T-helper 1 cell (primary cell): ENCODE data around the gene NCL.
"Not testable (repeated sequence)": the region's sequence is repeated elsewhere in the genome, so short reads cannot be mapped to it uniquely, and the experiment has no call there.

Experiments
- DNase-seq, 5 donors: peaks; one replicate each; pipeline ENCODE4 v3.0.0-alpha.2; 2012 to 2020

NCL gene

DNA sequence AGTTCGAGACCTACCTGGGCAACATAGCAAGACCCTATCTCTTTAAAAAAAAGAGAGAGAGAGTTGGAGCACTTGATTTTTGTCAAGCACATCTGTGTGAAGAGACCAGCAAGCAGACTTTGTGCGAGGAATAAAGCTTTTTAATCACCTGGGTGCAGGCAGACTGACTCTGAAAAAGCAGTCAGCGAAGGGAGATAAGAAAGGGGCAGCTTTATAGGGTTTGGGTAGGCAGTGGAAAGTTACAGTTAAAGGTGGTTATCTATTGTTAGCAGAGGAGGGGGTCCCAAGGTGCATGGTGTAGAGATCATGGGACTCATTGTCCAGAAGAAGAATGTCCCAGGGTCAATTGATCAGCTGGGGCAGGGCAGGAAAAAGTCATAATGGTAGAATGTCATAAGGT, 34.4 kb downstream of the NCL start:
- DNase-seq, result no peak

DNA sequence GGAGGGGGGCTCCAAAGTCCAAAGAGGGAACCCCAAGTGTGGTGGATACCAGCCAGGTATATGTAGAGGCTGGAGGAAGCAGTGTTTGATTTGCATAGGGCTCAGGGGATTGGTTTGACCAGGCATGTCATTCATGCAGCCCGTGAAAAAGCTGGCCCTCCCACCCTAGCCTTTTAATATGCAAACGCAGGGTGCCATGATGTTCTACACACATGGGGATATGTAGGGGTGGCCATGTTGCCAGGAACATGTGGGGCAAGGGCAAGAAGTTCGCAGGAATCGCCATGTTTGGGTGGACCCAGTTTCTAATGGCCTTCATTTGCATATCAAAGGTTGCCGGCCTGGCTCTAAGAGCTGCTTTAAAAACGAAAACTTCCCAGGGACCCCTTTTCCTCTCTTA, 35.1 kb downstream of the NCL start:
- DNase-seq, result no peak

GRCh38 chr2:231427116-231427515, 37.2 kb downstream of the NCL start:
- DNase-seq, result no peak

DNA sequence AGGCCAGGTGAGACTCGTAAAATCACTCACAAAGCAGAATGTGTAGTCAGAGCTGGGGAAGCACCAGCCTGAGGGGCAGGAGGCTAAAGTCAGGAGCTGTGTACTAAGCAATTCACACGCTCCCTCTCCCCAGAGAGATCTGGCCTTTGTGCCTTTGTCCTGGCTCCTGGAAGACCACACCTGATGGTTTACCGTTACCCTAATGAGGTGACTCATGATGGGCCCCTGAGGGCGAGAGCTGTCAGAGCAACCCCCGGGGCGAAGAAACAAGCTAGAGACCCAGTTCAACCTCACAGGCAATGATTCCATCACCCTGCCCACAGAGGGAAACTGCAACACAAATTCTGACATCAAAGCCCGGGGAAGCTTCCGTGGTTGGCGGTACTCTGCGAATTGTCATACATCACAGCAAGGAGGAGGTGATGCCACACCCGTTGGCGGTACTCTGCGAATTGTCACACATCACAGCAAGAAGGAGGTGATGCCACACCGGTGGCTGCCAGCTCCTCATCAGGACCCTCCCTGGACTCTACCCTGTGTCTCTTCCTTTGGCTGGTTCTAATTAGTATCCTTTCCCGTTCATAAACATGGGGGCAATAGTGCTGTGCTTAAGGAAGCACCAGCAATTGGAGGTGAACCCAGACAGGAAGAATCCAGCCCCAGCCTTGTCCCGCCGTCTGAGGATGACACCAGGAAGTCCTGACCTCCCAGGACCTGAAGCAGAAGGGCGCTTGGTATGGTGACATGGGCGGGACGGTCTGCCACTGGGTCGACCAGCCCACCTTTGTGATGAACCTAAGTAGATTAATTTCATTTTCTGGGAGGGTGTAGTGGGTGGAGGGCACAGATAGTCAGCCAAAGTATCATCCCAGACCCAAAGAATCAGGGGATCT, 38.2 kb downstream of the NCL start:
- peak in 4 of 5 donors; percentile 26 to 66 (median 49) for DNase-seq

DNA sequence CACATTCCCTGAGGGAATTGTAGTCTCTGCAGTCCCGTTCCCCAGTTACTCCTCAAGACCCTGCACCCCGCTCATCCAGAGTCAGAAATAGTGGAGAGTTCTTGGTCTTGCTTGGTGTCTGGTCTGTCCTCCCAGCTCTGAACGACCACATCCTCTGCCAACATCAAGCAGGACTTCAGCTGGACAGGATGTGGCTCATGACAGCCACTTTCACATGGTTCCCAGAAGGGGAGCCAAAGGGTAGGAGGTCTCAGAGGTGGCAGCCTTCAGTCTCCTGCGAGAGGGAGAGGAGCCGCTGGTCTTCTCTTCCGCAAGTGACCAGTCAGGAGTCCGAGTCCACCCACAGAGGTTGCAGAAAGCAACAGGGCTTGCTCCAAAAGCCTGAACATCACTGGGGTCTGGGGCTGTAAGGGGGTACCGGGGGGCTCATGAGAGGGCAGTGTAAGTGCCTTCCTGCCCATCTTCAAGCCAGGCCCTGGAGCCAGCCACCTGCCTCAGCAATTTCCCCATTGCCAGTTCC, 38.9 kb downstream of the NCL start:
- DNase-seq, result no peak

DNA sequence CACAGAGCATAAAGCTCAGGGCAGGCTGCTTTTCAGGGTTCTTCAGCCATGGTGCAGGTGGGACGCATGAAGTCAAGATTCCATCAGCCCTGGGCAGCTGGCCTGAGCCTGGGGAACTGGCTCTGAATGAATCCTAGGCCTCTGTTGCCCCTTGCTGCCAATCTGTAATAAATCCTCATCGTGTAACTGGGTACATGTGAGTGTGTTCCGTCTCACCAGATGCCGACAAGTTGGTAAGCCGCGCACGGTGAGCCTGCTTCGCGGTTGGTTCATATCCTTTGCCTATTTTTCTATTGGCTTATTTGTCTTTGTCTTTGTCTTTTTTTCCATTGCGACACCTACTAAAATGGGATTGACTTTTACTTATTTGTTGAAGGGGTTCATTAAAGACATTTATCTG, 41.1 kb downstream of the NCL start:
- no peak for DNase-seq

GRCh38 chr2:231422056-231422455, 42.2 kb downstream of the NCL start:
- no peak for DNase-seq

DNA sequence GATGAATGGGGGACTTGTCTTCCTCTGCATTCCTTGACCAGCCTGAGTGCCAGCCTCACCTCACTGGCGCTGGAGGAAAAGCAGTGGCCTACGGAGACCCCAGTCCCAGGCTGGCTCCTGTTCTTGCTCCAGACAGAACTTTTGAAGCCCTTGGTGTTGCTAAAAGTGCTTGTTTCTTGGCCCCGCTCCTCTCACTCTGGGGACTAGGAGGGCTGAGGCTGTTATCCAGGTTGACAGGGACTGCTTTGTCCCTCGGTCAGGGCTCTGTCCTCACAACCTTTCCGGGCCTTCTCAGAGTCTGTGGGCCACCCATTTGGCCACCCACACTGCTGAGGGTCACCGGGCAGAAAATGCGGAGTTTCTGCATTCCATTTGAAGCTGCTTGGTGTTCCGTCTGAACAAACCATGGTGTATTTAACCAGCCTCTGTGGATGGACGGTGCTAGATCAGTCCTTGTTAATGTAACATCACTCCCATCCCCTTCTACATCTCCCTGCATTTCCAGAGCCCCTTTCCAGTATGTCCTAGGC, 43.2 kb downstream of the NCL start:
- no peak for DNase-seq

- DNase-seq, result no peak
These were observed 45.3 kb downstream of the NCL start for GRCh38 chr2:231418820-231419640.

DNA sequence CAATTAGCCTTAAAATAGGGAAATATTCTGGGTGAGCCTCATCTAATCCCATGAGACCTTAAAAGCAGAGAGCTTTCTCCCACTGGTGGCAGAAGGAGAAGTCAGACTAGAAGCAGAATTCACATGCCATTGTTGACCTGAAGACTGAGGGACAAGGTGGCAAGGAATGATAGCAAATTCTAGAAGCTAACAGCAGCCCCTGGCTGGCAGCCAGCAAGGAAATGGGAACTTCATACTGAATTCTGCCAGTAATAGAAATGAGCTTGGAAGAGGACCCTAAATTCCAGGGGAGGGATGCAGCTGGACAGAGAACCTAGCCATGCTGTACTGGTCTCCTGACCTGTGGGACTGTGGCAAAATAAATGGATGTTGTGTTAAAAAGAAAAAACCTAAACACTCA, 49.3 kb downstream of the NCL start:
- no peak for DNase-seq

GRCh38 chr2:231413921-231414476, 50.3 kb downstream of the NCL start:
- DNase-seq, result no peak

GRCh38 chr2:231413456-231413855, 50.8 kb downstream of the NCL start:
- DNase-seq, result no peak

GRCh38 chr2:231412618-231412963, 51.7 kb downstream of the NCL start:
- no peak for DNase-seq

GRCh38 chr2:231411831-231412617, 52.3 kb downstream of the NCL start:
- DNase-seq, result peak in 3 of 5 donors; percentile 18 to 39 (median 24)

DNA sequence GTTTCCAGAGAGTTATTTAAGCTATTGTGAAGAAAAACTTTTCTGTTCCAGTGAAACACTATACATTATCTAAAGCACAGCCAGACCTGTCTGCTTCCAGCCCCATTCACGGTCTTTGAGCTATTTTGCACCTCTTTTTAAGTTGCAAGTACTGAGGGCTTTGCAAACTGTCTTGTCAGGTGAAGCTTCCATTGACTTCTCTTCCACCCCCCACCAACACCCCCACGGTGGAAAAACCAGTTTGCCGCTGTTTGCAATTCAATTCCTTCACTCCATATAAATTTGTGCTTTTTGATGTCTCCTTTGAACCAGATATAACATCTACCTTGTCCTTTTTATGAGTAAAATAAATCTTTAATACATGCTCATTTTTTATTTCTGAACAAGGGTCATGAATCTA, 53.0 kb downstream of the NCL start:
- DNase-seq, result no peak

- no peak for DNase-seq
These were observed 53.8 kb downstream of the NCL start for GRCh38 chr2:231410293-231411004.

GRCh38 chr2:231409776-231410175, 54.5 kb downstream of the NCL start:
- no peak for DNase-seq

DNA sequence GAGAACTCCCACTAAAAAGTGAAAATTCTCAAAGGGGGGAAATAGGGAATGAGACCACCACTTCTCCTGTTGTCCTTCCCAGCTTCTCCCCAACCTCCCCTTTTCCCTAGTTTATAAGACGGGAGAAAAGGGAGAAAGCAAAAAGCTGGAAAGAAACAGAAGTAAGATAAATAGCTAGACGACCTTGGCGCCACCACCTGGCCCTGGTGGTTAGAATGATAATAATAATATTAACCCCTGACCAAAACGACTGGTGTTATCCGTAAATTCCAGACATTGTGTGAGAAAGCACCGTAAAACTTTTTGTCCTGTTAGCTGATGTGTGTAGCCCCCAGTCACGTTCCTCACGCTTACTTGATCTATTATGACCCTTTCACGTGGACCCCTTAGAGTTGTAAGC, 56.0 kb downstream of the NCL start:
- not testable (repeated sequence) for DNase-seq

- not testable (repeated sequence) for DNase-seq
These were observed 56.6 kb downstream of the NCL start for GRCh38 chr2:231407686-231408085.

- not testable (repeated sequence) for DNase-seq
These were observed 58.5 kb downstream of the NCL start for GRCh38 chr2:231405601-231406367.

GRCh38 chr2:231404183-231404578, 60.1 kb downstream of the NCL start:
- DNase-seq, result not testable (repeated sequence)
